Endometrium (tissue), 2 donors: ENCODE results near the gene C4B.
"Not testable (repeated sequence)": the region's sequence is repeated elsewhere in the genome, so short reads cannot be mapped to it uniquely, and the experiment has no call there.

ENCODE experiments used
- FAIRE-seq: peaks from 2 replicates; lab custom pipeline; 2012; peaks lifted over from hg19 to GRCh38; lab: Jason Lieb, UNC
- donor health status: control.
- donor health status: control.

C4B gene

DNA sequence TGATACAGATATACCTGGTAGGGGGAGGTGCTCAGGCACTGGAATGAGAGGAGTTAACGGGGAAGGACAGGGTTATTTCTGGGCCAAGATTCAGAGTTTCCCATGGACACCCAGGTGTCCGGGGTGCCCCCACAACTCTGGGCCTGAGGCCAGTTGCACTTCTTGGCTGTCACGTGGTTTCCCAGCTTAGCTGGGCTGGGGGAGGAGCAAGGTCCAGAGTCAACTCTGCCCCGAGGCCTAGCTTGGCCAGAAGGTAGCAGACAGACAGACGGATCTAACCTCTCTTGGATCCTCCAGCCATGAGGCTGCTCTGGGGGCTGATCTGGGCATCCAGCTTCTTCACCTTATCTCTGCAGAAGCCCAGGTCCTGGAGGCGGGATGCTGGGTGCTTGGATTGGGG is at the start of gene C4B:
Gene C4B, plus strand, starts transcription at position 249 of the 400 bp plus-strand sequence. Its CDS starts 51 bp downstream, at position 300.
- not testable (repeated sequence) for FAIRE-seq

DNA sequence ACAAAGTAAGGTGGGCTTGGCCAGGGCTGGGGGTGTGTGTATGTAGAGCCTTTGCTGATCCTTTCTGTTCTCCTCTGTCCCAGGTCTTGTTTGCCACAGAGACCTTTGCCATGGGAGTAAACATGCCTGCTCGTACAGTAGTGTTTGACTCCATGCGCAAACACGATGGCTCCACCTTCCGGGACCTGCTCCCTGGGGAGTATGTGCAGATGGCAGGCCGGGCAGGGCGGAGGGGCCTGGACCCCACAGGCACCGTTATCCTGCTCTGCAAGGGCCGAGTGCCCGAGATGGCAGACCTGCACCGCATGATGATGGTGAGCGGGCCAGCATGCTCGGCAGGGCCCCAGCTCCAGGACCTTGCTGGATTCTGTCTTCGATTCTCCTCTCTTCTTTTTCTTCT is 48.9 kb upstream of the C4B start:
- FAIRE-seq = no peak

DNA sequence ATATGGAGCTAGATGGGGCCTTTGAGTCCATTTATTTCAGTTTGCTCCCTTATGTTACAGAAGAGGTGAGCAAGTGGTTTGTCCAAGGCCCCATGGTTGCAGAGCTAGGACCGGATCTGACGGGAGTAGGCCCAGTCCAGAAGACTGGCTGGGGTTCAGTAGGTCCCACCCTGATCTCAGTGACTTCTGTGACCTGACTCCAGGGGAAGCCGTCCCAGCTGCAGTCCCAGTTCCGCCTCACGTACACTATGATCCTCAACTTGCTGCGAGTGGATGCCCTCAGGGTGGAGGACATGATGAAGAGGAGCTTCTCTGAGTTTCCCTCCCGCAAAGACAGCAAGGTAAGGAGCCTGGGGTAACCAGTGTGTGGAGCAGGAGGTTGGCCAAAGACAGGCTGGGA is 48.1 kb upstream of the C4B start:
- FAIRE-seq = no peak

DNA sequence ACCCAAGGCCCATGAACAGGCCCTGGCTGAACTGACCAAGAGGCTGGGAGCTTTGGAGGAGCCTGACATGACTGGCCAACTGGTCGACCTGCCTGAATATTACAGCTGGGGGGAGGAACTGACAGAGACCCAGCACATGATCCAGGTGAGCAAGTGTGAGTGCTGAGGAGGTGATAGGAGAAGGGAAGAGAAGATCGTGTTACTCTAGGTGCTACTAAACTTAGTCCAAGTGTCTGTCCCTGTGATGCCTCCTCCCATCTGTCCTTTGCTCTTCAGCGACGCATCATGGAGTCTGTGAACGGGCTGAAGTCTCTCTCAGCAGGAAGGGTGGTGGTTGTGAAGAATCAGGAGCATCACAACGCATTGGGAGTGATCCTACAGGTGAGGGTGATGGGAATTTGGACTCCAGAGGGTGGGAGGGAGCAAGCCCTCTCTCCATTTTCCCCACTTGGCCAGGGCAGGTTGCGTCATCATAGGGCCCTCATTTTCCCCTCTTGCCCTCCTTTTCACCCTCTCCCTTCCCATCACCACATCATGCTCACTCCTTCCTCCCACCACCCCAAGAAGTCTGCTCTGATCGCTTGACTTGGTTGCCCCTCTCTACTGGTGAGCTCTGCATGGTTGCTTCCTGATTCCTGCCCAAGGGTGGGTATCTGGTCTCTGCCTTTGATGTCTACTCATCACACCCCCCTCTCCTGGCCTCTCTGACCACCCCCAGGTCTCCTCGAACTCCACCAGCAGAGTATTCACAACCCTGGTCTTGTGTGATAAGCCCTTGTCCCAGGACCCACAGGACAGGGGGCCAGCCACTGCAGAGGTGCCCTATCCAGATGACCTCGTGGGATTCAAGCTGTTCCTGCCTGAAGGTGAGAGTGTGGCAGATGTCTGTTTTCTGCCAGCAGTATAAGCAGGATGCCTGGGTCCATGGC is 47.3 kb upstream of the C4B start:
- FAIRE-seq = no peak

DNA sequence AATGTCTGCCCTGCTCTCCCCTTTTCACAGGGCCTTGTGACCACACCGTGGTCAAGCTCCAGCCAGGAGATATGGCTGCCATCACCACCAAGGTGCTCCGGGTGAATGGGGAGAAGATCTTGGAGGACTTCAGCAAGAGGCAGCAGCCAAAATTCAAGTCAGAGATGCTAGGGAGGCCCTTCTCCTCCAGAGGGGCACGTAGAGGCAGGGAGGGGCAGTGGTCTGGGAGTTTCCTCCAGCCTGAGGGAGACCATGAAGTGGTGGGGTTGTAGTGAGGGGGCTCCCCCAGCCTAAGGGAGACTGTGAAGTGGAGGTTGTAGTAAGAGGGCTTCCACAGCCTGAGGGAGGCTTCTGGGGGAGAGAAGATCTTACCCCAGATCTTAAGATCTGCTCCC is 46.7 kb upstream of the C4B start:
- no peak for FAIRE-seq

DNA sequence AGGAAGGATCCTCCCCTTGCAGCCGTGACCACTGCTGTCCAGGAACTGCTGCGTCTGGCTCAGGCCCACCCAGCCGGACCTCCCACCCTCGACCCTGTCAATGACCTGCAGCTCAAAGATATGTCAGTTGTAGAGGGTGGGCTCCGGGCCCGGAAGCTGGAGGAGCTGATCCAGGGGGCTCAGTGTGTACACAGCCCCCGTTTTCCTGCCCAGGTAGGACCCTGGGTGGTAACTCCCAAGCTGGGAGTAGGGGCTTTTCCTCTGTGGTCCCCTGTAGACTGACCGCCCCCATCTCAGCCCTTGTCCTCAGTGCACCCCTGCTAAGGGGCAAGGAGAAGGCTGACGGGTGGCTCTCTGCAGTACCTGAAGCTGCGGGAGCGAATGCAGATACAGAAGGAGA is 46.3 kb upstream of the C4B start:
- no peak for FAIRE-seq

DNA sequence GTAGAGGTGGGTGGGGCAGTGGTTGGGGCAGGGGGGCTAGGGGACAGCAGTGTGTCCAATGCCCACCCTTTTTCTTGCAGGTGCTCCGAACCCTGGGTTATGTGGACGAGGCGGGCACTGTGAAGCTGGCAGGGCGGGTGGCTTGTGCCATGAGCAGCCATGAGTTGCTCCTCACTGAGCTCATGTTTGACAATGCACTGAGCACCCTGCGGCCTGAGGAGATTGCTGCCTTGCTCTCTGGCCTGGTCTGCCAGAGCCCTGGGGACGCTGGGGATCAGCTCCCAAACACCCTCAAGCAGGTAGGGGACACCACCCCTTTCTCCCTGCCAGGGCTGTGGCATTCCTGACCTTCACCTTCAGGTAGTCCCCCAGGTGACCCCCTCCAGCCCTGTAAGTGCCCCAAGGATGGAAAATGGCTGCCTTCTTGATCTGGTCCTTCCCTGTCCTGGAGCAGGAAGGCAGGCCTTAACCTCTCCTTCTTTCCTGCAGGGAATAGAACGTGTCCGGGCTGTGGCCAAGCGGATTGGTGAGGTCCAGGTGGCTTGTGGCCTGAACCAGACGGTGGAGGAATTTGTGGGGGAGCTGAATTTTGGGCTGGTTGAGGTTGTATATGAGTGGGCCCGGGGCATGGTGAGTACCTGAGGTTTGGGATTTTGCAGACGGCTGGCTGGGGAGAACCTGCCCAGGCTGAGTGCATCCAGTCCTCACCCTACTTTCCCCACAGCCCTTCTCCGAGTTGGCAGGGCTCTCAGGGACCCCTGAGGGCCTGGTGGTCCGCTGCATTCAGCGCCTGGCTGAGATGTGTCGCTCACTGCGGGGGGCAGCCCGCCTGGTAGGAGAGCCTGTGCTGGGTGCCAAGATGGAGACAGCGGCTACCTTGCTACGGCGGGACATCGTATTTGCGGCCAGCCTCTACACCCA is 45.5 kb upstream of the C4B start:
- no peak for FAIRE-seq

DNA sequence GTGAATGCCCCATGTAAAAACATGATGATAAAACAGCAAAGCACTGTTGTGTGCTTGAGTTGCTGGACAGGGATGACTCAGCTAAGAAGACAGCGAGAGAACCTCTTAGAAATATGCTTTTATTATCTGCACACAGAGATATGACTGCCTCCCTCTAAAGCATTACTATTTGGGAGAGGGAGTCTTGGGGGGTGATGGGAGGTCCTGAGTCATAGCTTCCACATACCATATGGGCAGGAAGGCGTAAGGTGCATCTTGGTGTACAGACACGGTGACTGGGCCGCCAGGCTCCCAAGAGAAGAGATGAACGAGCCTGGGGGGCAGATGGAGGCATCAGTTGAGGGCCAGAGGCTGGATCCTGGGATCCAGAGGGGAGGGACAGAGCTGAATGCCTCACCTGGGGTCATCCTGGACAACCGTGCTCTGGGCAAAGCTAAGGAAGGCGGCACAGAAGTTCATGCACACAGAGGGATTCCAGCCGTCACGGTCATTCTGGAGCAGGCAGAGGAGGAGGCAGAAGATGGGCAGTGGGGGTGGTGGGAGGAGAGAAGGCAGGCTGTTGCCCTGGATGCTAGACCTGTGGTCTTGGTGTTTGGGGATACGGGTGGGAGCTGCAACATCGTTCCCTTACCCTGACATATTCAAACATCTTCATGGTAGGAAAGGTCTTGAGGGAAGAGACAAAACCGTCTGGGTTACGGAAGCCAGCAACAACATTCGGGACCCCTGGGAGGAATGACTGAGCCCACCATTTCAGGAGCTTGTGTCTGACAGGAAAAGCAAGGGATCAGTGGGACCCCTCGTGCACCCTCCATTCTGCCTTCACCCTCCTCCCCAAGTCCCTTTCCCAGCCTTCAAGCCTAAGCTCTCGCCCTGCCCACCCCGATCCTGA is 44.6 kb upstream of the C4B start:
- FAIRE-seq = no peak

DNA sequence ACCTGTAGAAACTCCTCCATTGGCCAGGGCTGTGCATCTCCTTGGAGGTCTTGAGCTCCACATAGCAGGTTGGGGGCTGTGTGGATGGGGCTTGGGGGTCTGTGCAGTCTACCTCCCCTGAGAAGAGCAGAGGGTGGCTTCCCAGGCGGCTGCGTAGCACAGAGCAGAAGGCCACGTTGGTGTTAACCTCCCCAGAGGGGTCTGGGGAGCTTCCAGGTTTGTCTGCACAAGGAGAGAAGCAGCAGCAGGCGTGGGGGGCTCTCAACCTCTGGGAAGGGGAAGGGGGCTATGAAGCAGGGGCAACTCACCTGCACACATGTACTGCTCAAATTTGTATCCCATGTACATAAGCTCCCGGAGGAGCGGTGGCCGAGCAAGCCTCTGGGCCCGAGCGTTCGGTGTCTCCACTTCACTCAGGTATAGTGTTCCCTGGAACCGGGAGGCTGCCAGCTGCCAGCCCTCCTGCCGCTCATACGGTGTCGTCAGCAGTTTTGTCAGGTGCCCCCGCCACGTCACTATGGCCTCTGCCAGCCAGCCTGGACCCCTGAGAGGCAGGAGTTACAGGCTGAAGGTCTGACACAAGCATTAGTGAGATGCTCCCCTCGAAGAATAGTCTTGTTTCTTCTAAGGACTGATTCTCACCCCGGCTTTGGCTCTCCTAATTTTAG is 43.9 kb upstream of the C4B start:
- no peak for FAIRE-seq

DNA sequence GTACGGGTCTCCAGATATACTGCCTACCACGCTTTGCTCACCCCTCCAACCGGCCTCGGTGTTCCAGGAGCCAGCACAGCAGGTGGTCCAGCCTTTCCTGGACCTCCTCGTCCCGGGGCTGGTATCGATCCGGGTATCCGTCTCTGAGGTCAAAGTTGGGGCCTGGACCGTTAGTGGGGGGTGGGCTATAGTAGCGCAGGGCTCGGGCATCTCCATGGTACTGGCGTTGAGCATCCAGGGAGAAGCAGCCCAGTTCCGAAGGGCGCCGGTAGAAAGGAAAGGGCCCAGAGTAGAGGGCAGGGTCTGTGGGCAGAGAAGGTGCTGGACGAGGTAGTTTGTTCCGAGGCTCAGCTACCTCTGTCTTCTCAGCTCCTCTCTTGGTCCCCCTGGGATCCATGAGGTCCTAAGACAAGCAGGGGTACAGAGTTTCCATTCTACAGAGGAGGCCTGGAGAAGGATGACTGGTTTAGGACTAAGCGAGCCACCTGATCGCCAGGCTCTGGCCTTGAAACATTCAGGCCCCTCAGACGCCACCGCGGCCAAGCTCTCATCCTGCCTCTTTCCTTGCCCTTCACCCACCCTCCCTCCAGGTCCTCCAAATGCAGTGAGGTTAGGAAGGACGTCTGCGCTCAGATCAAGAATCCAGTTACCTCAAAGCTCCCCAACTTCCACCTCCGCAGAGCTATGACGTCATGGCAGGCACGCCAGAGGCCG is 43.2 kb upstream of the C4B start:
- FAIRE-seq = no peak

DNA sequence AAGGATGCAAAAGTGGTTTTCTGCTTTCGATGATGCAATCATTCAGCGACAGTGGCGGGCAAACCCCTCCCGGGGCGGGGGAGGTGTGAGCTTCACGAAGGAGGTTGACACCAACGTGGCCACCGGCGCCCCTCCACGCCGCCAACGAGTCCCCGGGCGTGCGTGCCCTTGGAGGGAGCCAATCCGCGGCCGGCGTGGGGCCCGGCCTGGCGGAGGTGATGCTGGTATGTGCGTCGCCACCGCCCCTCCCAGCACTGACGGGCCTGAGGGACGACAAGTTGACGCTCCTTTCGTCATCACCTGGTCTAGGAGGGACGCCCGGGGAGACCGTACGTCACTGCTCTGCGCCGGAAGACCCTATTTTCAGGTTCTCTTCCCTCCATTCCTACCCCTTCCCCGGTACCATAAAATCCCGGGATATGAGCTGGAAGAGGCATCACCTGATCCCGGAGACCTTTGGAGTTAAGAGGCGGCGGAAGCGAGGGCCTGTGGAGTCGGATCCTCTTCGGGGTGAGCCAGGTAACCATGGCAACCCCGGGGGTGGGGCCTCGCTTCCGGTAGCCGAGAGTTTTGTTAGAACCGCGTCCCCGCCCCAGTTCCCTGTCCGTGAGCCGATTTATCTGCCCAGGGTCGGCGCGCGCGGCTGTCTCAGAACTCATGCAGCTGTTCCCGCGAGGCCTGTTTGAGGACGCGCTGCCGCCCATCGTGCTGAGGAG is 42.4 kb upstream of the C4B start, which contains the start of gene DXO:
Gene DXO, minus strand, starts transcription at position 146 of the 716 bp plus-strand sequence. CDS start 463 bp downstream, outside the sequence.
- FAIRE-seq = peak; percentile 12

DNA sequence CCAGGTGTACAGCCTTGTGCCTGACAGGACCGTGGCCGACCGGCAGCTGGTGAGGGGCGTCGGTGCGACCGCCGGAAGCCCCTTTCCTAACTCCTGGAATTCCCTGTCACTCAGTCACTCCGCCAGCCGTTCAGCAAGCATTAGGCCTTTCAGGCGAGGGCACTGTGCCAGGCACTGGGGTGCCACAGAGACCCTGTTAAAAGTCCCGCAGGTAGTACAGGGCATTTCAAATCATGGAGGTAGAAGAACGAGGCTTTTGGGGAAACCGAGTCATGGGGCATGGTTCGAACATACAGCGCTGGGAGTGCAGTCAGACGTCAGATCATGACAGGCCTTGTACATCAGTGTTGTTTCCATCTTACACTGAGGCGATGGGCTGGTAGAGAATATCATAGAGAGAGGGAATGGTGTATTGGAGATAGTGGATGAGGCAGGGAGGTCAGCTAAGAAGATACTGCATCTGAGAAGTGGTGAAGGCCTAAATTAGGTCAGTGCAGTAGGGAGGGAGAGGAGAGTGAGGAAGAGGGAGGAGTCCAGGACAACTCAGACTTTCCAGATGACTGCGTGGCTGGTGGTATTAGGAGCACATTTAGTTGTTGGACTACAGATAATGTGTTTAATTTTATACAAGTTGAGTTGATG is 41.8 kb upstream of the C4B start:
- FAIRE-seq = no peak

DNA sequence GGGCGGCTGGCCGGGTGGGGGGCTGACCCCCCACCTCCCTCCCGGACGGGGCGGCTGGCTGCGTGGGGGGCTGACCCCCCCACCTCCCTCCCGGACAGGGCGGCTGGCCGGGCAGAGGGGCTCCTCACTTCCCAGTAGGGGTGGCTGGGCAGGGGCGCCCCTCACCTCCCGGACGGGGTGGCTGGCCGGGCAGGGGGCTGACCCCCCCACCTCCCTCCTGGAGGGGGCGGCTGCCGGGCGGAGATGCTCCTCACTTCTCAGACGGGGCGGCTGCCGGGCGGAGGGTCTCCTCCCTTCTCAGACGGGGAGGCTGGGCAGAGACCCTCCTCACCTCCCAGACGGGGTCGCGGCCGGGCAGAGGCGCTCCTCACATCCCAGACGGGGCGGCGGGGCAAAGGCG is 38.5 kb upstream of the C4B start:
- not testable (repeated sequence) for FAIRE-seq

DNA sequence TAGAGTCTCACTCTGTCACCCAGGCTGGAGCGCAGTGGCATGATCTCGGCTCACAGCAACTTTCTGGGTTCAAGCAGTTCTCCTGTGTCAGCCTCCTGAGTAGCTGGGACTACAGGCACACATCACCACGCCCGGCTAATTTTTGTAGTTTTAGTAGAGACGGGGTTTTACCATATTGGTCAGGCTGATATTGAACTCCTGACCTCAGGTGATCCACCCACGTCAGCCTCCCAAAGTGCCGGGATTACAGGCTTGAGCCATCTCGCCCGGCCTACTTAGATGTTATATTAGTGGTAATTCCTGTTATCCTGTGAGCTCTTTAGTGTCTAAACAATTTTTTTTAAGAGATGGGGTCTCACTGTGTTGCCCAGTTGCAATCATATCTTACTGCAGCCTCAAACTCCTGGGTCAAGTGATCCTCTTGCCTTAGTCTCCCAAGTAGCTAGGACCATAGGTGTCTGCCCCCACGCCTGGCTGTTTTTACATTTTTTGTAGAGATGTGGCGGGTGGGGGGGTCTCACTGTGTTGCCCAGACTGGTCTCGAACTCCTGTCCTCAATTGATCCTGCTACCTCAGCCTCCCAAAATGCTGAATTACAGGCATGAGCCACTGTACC is 36.7 kb upstream of the C4B start:
- no peak for FAIRE-seq

DNA sequence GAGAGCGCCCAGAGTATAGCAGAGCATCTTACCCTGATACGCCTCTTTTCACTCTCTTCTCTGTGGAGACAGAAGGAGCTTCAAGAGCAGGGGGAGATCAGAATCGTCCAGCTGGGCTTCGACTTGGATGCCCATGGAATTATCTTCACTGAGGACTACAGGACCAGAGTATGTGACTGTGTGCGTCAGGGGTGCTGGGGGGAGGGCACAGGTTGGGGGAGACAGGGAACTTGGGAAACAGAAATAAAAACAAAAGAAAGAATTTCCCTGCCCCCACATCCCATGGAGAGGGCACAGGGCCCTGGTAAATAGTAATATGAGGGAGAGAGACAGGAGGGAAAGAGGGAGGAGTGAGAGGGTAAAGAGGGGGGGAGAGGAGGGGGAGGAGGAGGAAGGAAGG is 35.8 kb upstream of the C4B start:
- no peak for FAIRE-seq

DNA sequence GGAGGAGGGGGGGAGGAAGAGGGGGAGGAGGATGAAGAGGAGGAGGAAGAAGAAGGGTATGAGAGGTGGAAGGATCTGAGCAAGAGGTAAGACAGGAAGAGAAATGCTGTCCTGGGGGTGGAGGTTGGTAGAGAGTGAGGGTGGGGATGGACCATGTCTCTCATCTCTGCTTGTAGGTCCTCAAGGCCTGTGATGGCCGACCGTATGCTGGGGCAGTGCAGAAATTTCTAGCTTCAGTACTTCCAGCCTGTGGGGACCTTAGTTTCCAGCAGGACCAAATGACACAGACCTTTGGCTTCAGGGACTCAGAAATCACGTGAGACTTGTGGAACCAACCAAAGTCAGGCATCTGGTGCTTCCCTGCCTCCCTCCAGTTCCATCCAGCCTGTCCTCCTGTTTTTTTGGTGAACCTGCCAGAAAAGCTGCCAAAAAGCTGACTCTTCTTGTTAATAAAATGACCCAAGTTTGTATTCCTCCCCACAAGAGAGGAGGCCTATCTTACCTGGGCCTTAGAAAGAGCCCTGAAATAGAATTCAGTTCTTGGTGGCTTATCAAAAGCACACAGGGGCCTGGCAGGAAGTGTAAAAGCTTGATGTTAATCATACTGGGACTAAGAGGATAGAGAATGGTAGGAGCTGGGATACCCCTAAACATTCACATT is 35.2 kb upstream of the C4B start:
- FAIRE-seq = no peak

DNA sequence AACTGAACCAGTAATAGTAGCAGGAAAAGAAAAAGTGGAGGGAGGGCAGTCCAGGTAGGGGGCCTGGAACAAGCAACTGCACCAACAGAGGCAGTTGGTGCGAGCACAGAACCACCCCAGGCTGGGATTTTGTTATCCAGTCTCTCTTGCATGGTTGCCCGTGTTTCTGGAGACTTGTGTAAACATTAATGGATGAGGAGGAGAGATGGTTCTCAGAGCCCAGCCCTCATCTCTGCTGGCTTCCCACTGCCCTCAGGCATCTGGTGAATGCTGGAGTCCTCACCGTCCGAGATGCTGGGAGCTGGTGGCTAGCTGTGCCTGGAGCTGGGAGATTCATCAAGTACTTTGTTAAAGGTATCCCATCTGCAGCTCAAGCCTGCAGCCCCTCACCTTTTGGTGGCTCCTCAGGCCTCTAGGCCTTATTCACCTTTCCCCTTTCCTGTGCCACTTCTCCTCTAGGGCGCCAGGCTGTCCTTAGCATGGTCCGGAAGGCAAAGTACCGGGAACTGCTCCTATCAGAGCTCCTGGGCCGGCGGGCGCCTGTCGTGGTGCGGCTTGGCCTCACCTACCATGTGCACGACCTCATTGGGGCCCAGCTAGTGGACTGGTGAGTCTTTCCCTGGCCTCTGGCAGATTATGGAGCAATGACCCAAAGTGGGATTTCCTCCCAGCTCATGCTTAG is 34.3 kb upstream of the C4B start:
- FAIRE-seq = not testable (repeated sequence)

DNA sequence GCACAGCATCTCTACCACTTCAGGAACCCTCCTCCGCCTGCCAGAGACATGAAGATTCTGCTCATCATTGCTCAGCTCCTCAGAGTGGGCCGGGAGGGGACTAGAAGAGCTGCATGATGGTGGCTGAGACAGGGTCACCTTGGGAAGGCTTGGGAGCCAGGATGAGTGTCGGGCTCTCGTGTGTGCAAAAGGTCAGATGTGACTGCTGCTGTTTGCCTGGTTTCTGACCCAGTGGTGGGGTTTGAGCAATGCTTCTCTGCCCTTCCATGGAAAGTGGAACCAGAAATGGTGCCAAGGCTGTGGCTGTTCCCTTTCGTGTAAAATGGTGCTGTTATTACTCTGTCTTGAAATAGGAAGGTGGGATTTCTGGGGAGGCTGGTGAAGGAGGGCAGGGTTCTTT is 33.6 kb upstream of the C4B start:
- FAIRE-seq = not testable (repeated sequence)
